Dendritic cell treated with granulocyte-macrophage colony-stimulating factor and Interleukin-4, amounts not matched to agents 40 ng/mL and 50 ng/mL, for 4 days (primary cell): ENCODE data around the gene WNT10A.

ENCODE experiments used
- H3K27ac Mint-ChIP-seq: one replicate; pipeline ENCODE4 v1.8.0; 2022; ENCODE audit warnings: mild to moderate bottlenecking, mixed read lengths
- H3K27me3 Mint-ChIP-seq: one replicate; pipeline ENCODE4 v1.8.0; 2022; ENCODE audit warnings: mild to moderate bottlenecking, mixed read lengths
- H3K36me3 Mint-ChIP-seq: one replicate; pipeline ENCODE4 v1.8.0; 2022; ENCODE audit warnings: low read depth, mixed read lengths
- H3K4me1 Mint-ChIP-seq: one replicate; pipeline ENCODE4 v1.8.0; 2022; ENCODE audit warnings: low read depth, mixed read lengths
- H3K4me3 Mint-ChIP-seq: one replicate; pipeline ENCODE4 v1.8.0; 2022; ENCODE audit warnings: mild to moderate bottlenecking, moderate library complexity, mixed read lengths
- H3K9me3 Mint-ChIP-seq: one replicate; pipeline ENCODE4 v1.8.0; 2022; ENCODE audit warnings: mixed read lengths
- intact Hi-C: fragments of 100-400 bp; cut with micrococcal nuclease; formaldehyde crosslinking; loops from one replicate; pipeline ENCODE4 v1.15.0; 2022

Gene WNT10A

GRCh38 chr2:218887079-218887478, 6.4 kb downstream of the WNT10A start:
- intact Hi-C loops, result no loop called here
- Mint-ChIP-seq H3K36me3 (no peaks in the 10 kb centered on the region), H3K4me3 (no peak overlapping the region), H3K4me1 (peaks cover 6% of the 10 kb centered on the region), H3K9me3 (no peaks in the 10 kb centered on the region), H3K27me3 (peaks cover 81% of the 10 kb centered on the region), H3K27ac (no peak overlapping the region)

- H3K27me3 Mint-ChIP-seq, result peaks cover 80% of the 10 kb centered on the region
- intact Hi-C loops, result no loop called here
- no peaks in the 10 kb centered on the region for H3K4me1 Mint-ChIP-seq
- H3K36me3 Mint-ChIP-seq, result no peaks in the 10 kb centered on the region
- H3K27ac Mint-ChIP-seq, result no peak overlapping the region
- no peaks in the 10 kb centered on the region for H3K9me3 Mint-ChIP-seq
- no peak overlapping the region for H3K4me3 Mint-ChIP-seq
These were observed 7.7 kb downstream of the WNT10A start for GRCh38 chr2:218888341-218888740.

GRCh38 chr2:218889937-218890336, 9.3 kb downstream of the WNT10A start:
- no peaks in the 10 kb centered on the region for H3K4me1 Mint-ChIP-seq
- H3K9me3 Mint-ChIP-seq, result no peaks in the 10 kb centered on the region
- H3K27me3 Mint-ChIP-seq, result peaks cover 83% of the 10 kb centered on the region
- no peak overlapping the region for H3K27ac Mint-ChIP-seq
- intact Hi-C loops, result no loop called here
- no peaks in the 10 kb centered on the region for H3K36me3 Mint-ChIP-seq
- no peak overlapping the region for H3K4me3 Mint-ChIP-seq

GRCh38 chr2:218890369-218890768, 9.7 kb downstream of the WNT10A start:
- intact Hi-C loops, result no loop called here
- Mint-ChIP-seq H3K9me3 (no peaks in the 10 kb centered on the region), H3K4me1 (no peaks in the 10 kb centered on the region), H3K36me3 (no peaks in the 10 kb centered on the region), H3K27ac (no peak overlapping the region), H3K4me3 (no peak overlapping the region), H3K27me3 (peaks cover 83% of the 10 kb centered on the region)

GRCh38 chr2:218891275-218892135, 10.9 kb downstream of the WNT10A start:
- Mint-ChIP-seq H3K9me3 (no peaks in the 10 kb centered on the region), H3K4me1 (peaks cover 8% of the 10 kb centered on the region), H3K36me3 (no peaks in the 10 kb centered on the region), H3K4me3 (no peak overlapping the region), H3K27me3 (peaks cover 84% of the 10 kb centered on the region), H3K27ac (no peak overlapping the region)
- intact Hi-C loops, result no loop called here

GRCh38 chr2:218892693-218893348, 12.2 kb downstream of the WNT10A start:
- Mint-ChIP-seq H3K4me3 (peak overlapping the region; percentile 41), H3K27me3 (peaks cover 86% of the 10 kb centered on the region), H3K27ac (no peak overlapping the region), H3K9me3 (no peaks in the 10 kb centered on the region), H3K36me3 (no peaks in the 10 kb centered on the region), H3K4me1 (peaks cover 11% of the 10 kb centered on the region)
- intact Hi-C loops, result no loop called here

- H3K9me3 Mint-ChIP-seq, result no peaks in the 10 kb centered on the region
- peaks cover 86% of the 10 kb centered on the region for H3K27me3 Mint-ChIP-seq
- peaks cover 18% of the 10 kb centered on the region for H3K4me1 Mint-ChIP-seq
- intact Hi-C loops, result no loop called here
- peak overlapping the region; percentile 41 for H3K4me3 Mint-ChIP-seq
- H3K27ac Mint-ChIP-seq, result no peak overlapping the region
- no peaks in the 10 kb centered on the region for H3K36me3 Mint-ChIP-seq
These were observed 12.9 kb downstream of the WNT10A start for GRCh38 chr2:218893349-218894150.

- Mint-ChIP-seq H3K27me3 (peaks cover 90% of the 10 kb centered on the region), H3K4me1 (peaks cover 20% of the 10 kb centered on the region), H3K36me3 (no peaks in the 10 kb centered on the region), H3K4me3 (no peak overlapping the region), H3K27ac (no peak overlapping the region), H3K9me3 (no peaks in the 10 kb centered on the region)
- intact Hi-C loops, result no loop called here
These were observed 13.7 kb downstream of the WNT10A start for GRCh38 chr2:218894151-218894879.

- H3K4me1 Mint-ChIP-seq, result peaks cover 20% of the 10 kb centered on the region
- intact Hi-C loops, result no loop called here
- H3K4me3 Mint-ChIP-seq, result no peak overlapping the region
- H3K27me3 Mint-ChIP-seq, result peaks cover 89% of the 10 kb centered on the region
- no peaks in the 10 kb centered on the region for H3K9me3 Mint-ChIP-seq
- H3K27ac Mint-ChIP-seq, result no peak overlapping the region
- no peaks in the 10 kb centered on the region for H3K36me3 Mint-ChIP-seq
These were observed 14.2 kb downstream of the WNT10A start for GRCh38 chr2:218894880-218895157.

GRCh38 chr2:218895326-218895725, 14.7 kb downstream of the WNT10A start:
- Mint-ChIP-seq H3K4me1 (peaks cover 20% of the 10 kb centered on the region), H3K27me3 (peaks cover 90% of the 10 kb centered on the region), H3K9me3 (no peaks in the 10 kb centered on the region), H3K4me3 (no peak overlapping the region), H3K27ac (no peak overlapping the region), H3K36me3 (no peaks in the 10 kb centered on the region)
- intact Hi-C loops, result no loop called here

GRCh38 chr2:218895759-218896500, 15.3 kb downstream of the WNT10A start:
- peaks cover 92% of the 10 kb centered on the region for H3K27me3 Mint-ChIP-seq
- H3K27ac Mint-ChIP-seq, result no peak overlapping the region
- H3K4me3 Mint-ChIP-seq, result no peak overlapping the region
- peaks cover 20% of the 10 kb centered on the region for H3K4me1 Mint-ChIP-seq
- intact Hi-C loops, result no loop called here
- no peaks in the 10 kb centered on the region for H3K9me3 Mint-ChIP-seq
- H3K36me3 Mint-ChIP-seq, result no peaks in the 10 kb centered on the region

GRCh38 chr2:218896501-218897393, 16.1 kb downstream of the WNT10A start:
- Mint-ChIP-seq H3K27ac (no peak overlapping the region), H3K9me3 (no peaks in the 10 kb centered on the region), H3K4me3 (no peak overlapping the region), H3K27me3 (peaks cover 91% of the 10 kb centered on the region), H3K4me1 (peaks cover 21% of the 10 kb centered on the region), H3K36me3 (no peaks in the 10 kb centered on the region)
- intact Hi-C loops, result no loop called here
